Endothelial cell of umbilical vein (primary cell): ENCODE measurements around the gene KLHDC9.
A peak's percentile ranks its signal among the peaks of the same experiment; 100 is the strongest.

Experiments
- EZH2 ChIP-seq: IDR thresholded peaks from 2 replicates; pipeline ENCODE4 v1.6.1; 2012; ENCODE audit warnings: borderline replicate concordance, low read depth, mild to moderate bottlenecking, moderate library complexity, low read length, inconsistent platforms; ENCODE audit not compliant: severe bottlenecking
- FOS ChIP-seq: IDR thresholded peaks from 2 replicates; pipeline ENCODE4 v1.6.1; 2011; ENCODE audit warnings: mild to moderate bottlenecking, low read length, moderate library complexity, borderline replicate concordance; ENCODE audit not compliant: insufficient read depth
- GATA2 ChIP-seq: IDR thresholded peaks from 2 replicates; pipeline ENCODE4 v1.7.0; 2011; ENCODE audit warnings: low read depth, mild to moderate bottlenecking, moderate library complexity, mixed read lengths, low read length; ENCODE audit not compliant: insufficient read length, insufficient read depth
- JUN ChIP-seq: IDR thresholded peaks from 2 replicates; pipeline ENCODE4 v1.6.1; 2011; ENCODE audit warnings: borderline replicate concordance, low read depth; ENCODE audit not compliant: insufficient read length, insufficient read depth
- POLR2A ChIP-seq: IDR thresholded peaks from 2 replicates; pipeline ENCODE4 v1.6.1; 2012; ENCODE audit warnings: low read depth, mild to moderate bottlenecking, control low read depth, low read length
- POLR2AphosphoS5 ChIP-seq: IDR thresholded peaks from 2 replicates; pipeline ENCODE4 v1.6.1; 2012; ENCODE audit warnings: low read depth, mild to moderate bottlenecking, control low read depth, low read length, moderate library complexity; ENCODE audit not compliant: insufficient read depth
- TF ChIP-seq, protein P1 (sequence below), 2 donors: IDR thresholded peaks; 1 replicate in 1 of 2; 2 replicates in 1 of 2; pipeline ENCODE4 v1.5.1; 2011; ENCODE audit warnings: low read length in 2 of 2, mild to moderate bottlenecking in 2 of 2, moderate library complexity in 2 of 2, control low read depth in 1 of 2, inconsistent platforms in 1 of 2, low read depth in 1 of 2; ENCODE audit not compliant: insufficient read depth in 1 of 2; ENCODE audit errors: extremely low read depth in 1 of 2
- TF ChIP-seq, protein P2 (sequence below): IDR thresholded peaks from 2 replicates; pipeline ENCODE4 v1.6.1; 2011; ENCODE audit not compliant: insufficient read depth, insufficient read length

DNA sequence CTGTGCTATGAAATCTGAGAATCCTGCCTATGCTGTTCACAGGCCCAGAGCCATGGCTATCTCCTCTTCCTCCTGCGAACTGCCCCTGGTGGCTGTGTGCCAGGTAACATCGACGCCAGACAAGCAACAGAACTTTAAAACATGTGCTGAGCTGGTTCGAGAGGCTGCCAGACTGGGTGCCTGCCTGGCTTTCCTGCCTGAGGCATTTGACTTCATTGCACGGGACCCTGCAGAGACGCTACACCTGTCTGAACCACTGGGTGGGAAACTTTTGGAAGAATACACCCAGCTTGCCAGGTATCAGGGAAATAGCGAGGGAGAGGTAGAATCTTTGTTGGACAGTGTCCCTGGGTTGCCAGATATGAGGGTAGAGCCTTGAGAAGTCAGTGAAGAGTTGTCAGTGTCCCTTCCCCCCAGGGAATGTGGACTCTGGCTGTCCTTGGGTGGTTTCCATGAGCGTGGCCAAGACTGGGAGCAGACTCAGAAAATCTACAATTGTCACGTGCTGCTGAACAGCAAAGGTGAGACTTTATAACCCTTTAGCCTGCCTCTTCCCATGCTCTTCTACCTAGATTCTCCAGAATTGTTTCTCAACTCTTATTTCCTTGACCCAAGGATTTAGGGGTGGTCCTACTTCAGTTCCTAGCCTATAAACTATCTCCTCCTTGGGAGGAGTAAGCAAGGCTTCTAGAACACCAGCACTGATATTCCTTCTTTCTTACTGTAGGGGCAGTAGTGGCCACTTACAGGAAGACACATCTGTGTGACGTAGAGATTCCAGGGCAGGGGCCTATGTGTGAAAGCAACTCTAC is 21.1 kb downstream of the KLHDC9 start:
- TF ChIP-seq, protein P1, sequence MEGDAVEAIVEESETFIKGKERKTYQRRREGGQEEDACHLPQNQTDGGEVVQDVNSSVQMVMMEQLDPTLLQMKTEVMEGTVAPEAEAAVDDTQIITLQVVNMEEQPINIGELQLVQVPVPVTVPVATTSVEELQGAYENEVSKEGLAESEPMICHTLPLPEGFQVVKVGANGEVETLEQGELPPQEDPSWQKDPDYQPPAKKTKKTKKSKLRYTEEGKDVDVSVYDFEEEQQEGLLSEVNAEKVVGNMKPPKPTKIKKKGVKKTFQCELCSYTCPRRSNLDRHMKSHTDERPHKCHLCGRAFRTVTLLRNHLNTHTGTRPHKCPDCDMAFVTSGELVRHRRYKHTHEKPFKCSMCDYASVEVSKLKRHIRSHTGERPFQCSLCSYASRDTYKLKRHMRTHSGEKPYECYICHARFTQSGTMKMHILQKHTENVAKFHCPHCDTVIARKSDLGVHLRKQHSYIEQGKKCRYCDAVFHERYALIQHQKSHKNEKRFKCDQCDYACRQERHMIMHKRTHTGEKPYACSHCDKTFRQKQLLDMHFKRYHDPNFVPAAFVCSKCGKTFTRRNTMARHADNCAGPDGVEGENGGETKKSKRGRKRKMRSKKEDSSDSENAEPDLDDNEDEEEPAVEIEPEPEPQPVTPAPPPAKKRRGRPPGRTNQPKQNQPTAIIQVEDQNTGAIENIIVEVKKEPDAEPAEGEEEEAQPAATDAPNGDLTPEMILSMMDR (IDR thresholded peaks at IDR 0.05; ENCODE audit: extremely low read depth in 1 of 2, insufficient read depth in 1 of 2, low read depth in 1 of 2, low read length in 2 of 2): peak; percentile 37 to 39
- TF ChIP-seq JUN (no peak), POLR2A (no peak), EZH2 (no peak), POLR2AphosphoS5 (peak; percentile 15), GATA2 (no peak), FOS (no peak)
- TF ChIP-seq, protein P2, sequence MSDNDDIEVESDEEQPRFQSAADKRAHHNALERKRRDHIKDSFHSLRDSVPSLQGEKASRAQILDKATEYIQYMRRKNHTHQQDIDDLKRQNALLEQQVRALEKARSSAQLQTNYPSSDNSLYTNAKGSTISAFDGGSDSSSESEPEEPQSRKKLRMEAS: no peak
